Measurements from ENCODE around the gene NFKBIB.

- no peak for TF ChIP-seq EZH2phosphoT487 (IDR thresholded peaks at IDR 0.05; ENCODE audit: low read depth, severe bottlenecking, unreplicated experiment)
- TF ChIP-seq EZH2 (IDR thresholded peaks at IDR 0.05; ENCODE audit: borderline replicate concordance), result no peak
- TF ChIP-seq CTCF (IDR thresholded peaks at IDR 0.05; ENCODE audit: poor library complexity), result no peak
Measured at GRCh38 chr19:38944981-38945506, 45.3 kb downstream of the NFKBIB start.

Measured in hepatocyte (in vitro differentiated cells).